Prostate gland (tissue), 2 donors: ENCODE data around the gene NAT9. TPM values are rescaled to one million over a fixed set of nuclear protein-coding genes. Genes with fewer than 3 reads are reported as not detected.
A peak's percentile ranks its signal among the peaks of the same experiment; 100 is the strongest.

Experiments
- DNase-seq: peaks from one replicate; pipeline ENCODE4 v3.0.0-alpha.2; 2019; ENCODE audit warnings: low spot score
- H3K27ac ChIP-seq, 2 donors: fragments of 200-600 bp; sonication (generic); 2 replicates each; pipeline ENCODE4 v1.5.1; 2017 to 2019
- H3K27me3 ChIP-seq: fragments of 200-600 bp; sonication (generic); replicated peaks from 2 replicates; pipeline ENCODE4 v1.5.1; 2019; ENCODE audit not compliant: insufficient read depth
- H3K36me3 ChIP-seq, 2 donors: fragments of 200-600 bp; sonication (generic); 1 replicate in 1 of 2; 2 replicates in 1 of 2; pipeline versions ENCODE4 v1.5.1 to v1.8.1; 2017 to 2019
- H3K4me1 ChIP-seq: fragments of 200-600 bp; sonication (generic); replicated peaks from 2 replicates; pipeline ENCODE4 v1.5.1; 2019
- H3K4me3 ChIP-seq, 2 donors: fragments of 200-600 bp; sonication (generic); 2 replicates each; pipeline ENCODE4 v1.5.1; 2017 to 2019
- H3K9me3 ChIP-seq: fragments of 200-600 bp; sonication (generic); 2 replicates; pipeline ENCODE4 v1.5.1; 2017
- POLR2A ChIP-seq: fragments of 450-650 bp; IDR thresholded peaks from one replicate; pipeline ENCODE4 v1.6.1; 2016; ENCODE audit warnings: antibody characterized with exemption, mild to moderate bottlenecking
- POLR2AphosphoS5 ChIP-seq: sonication (generic); formaldehyde crosslinking; IDR thresholded peaks from one replicate; pipeline ENCODE4 v1.6.1; 2017; ENCODE audit warnings: antibody characterized with exemption
- WGBS: methylation state at CpG from one replicate; pipeline ENCODE4 v1.1.5; 2018; 5-methylcytosine and 5-hydroxymethylcytosine counted together
- intact Hi-C: fragments of 100-400 bp; cut with DNase I; formaldehyde crosslinking; loops from one replicate; pipeline ENCODE4 v1.14.2; 2022
- total RNA-seq, 2 donors: library from RNA; depleted of rRNA; stranded (reverse); fragments of >200 nt; gene quantifications; one replicate each; pipeline ENCODE4 v1.1.0, GENCODE V29; 2016
- TF ChIP-seq, protein P1 (sequence below), 4 experiments: fragments of 200-600 bp in 2 of 4; fragments of 450-650 bp in 2 of 4; sonication (generic) in 2 of 4; IDR thresholded peaks; 1 replicate in 3 of 4; 2 replicates in 1 of 4; pipeline ENCODE4 v1.5.1; 2016 to 2019; ENCODE audit warnings: antibody characterized with exemption in 4 of 4, mild to moderate bottlenecking in 2 of 4, moderate library complexity in 2 of 4

NAT9 gene
- total RNA-seq, 2 donors from 2014 or later, result 29.6 to 49.3 TPM

DNA sequence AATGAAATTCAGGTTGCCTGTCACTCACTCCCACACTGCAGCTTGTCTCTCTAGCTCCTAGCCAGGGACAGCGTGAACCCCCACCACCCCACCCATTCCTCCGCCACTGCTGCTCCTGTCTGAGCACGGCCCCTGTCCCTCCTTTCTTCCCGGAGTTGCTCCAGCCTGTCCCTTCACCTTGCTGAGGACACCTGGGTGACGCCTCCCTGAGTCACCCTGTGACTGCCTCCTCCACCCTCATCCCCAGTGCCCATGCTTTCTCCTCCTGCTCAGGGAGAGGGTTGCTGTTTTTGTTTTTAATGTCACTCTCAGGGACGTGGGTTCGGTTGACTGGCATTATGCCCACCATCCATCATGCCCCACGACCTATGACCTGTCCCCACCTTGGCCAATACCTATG, 25.8 kb upstream of the NAT9 start:
- intact Hi-C loops, result no loop called here
- DNase-seq, result no peak
- H3K9me3 ChIP-seq, result no peaks in the 10 kb centered on the region
- H3K4me1 ChIP-seq, result no peaks in the 10 kb centered on the region
- H3K4me3 ChIP-seq, result no peak overlapping the region
- whole genome bisulfite sequencing, result 61% methylated on average over 8 of the region's 8 CpGs
- TF ChIP-seq POLR2AphosphoS5 (no peak), POLR2A (no peak)
- TF ChIP-seq, protein P1, sequence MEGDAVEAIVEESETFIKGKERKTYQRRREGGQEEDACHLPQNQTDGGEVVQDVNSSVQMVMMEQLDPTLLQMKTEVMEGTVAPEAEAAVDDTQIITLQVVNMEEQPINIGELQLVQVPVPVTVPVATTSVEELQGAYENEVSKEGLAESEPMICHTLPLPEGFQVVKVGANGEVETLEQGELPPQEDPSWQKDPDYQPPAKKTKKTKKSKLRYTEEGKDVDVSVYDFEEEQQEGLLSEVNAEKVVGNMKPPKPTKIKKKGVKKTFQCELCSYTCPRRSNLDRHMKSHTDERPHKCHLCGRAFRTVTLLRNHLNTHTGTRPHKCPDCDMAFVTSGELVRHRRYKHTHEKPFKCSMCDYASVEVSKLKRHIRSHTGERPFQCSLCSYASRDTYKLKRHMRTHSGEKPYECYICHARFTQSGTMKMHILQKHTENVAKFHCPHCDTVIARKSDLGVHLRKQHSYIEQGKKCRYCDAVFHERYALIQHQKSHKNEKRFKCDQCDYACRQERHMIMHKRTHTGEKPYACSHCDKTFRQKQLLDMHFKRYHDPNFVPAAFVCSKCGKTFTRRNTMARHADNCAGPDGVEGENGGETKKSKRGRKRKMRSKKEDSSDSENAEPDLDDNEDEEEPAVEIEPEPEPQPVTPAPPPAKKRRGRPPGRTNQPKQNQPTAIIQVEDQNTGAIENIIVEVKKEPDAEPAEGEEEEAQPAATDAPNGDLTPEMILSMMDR (IDR thresholded peaks at IDR 0.05), result no peak
- H3K27me3 ChIP-seq, result no peaks in the 10 kb centered on the region
- no peaks in the 10 kb centered on the region for H3K36me3 ChIP-seq
- H3K27ac ChIP-seq, result no peak overlapping the region

DNA sequence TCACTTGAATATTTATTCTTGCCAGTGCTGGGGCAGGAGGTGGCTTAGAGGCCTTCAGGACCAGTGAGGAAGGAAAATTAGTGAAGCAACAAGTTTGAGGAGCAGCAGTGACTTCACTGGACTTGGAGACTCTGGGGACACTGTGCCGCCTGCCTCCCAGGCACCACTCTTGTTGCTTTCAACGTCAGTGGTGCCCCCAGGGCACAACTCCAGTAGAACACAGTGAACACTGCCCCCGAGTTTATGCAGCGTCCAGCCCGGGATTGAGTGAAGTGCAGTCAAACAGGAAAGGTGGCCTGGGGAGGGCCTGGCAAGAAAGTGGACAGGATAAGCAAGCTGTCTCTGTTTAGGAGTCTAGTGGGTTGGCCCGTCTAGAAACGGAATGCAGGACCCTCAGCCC, 24.4 kb upstream of the NAT9 start:
- no peaks in the 10 kb centered on the region for H3K27me3 ChIP-seq
- peak; percentile 8 for TF ChIP-seq POLR2AphosphoS5
- TF ChIP-seq POLR2A, result no peak
- TF ChIP-seq, protein P1 (IDR thresholded peaks at IDR 0.05), result no peak
- no peaks in the 10 kb centered on the region for H3K36me3 ChIP-seq
- no peaks in the 10 kb centered on the region for H3K9me3 ChIP-seq
- H3K4me3 ChIP-seq, result no peak overlapping the region
- DNase-seq, result no peak
- no peaks in the 10 kb centered on the region for H3K4me1 ChIP-seq
- H3K27ac ChIP-seq, result peak overlapping the region in 1 of 2 donors; percentile 7
- 68% methylated on average over 7 of the region's 7 CpGs for WGBS
- intact Hi-C loops, result no loop called here

DNA sequence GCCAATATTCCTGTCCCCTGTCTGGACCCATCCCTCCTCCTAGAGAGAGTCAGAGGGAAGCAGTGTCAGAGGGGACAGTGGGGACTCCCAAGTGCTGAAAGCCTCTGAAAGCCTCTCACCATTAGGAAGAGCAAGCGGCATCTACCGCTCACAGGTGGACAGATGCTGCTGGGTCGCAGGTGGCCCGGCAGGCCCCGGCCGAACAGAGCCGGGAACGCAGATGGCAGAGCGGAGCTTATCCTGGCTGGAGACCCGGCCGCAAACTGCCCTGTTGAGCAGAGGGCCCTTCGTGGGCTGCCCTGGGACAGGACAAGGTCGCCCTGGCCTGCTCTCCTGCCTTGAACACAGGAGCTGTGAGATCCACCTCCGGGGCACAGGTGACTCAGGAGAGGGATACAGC, 23.0 kb upstream of the NAT9 start:
- H3K27ac ChIP-seq, result no peak overlapping the region
- DNase-seq, result no peak
- no peaks in the 10 kb centered on the region for H3K9me3 ChIP-seq
- no peaks in the 10 kb centered on the region for H3K36me3 ChIP-seq
- TF ChIP-seq, protein P1 (IDR thresholded peaks at IDR 0.05), result no peak
- TF ChIP-seq POLR2A, result no peak
- TF ChIP-seq POLR2AphosphoS5, result no peak
- no peak overlapping the region for H3K4me3 ChIP-seq
- no peaks in the 10 kb centered on the region for H3K4me1 ChIP-seq
- WGBS, result 93% methylated on average over 14 of the region's 14 CpGs
- no peaks in the 10 kb centered on the region for H3K27me3 ChIP-seq
- intact Hi-C loops, result no loop called here

DNA sequence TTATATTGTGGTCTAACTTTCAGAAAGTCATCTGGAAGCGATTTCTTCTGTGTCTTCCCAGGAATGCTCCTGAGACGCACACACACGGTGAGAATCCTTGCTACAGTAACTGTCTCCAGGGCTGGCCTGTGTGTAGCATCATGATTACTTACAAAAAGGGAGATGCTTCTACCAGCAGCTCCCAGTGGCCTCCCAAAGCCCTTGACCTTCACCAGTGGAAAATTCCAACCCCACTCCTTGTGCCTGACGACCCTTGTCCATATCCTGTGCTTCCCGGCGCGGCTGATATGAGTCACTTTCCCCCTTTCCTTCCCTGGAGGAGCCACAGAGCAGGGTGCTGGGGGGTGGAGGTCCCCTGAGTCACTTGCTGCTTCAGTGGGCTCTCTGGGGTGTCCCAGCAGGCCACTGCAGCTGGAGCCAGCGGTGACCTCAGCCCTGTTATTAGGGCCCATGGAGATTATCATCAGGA, 22.1 kb upstream of the NAT9 start:
- intact Hi-C loops, result no loop called here
- no peaks in the 10 kb centered on the region for H3K36me3 ChIP-seq
- no peaks in the 10 kb centered on the region for H3K9me3 ChIP-seq

DNA sequence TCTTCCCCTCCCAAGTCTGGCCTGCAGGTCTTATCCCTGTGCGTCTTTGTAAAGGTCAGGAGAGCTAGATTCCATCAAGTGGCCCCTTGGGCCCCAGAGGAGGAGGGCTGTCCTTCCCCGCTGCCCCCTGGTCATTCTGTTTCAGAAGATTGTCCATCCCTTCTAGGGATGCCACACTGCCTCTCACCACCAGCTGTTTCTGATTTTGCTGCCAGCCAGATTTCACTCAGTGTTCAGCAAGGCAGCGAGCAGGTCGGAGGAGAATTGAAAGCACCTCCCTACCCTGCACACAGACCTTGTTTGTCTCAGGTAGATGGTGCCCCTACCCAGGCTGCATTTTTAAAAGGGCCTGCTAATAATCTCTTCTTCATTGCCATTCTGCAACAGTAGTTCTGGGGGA, 21.7 kb upstream of the NAT9 start:
- TF ChIP-seq, protein P1 (IDR thresholded peaks at IDR 0.05), result no peak
- TF ChIP-seq POLR2A, result no peak
- no peak for TF ChIP-seq POLR2AphosphoS5
- 95% methylated on average over 4 of the region's 4 CpGs for WGBS
- intact Hi-C loops, result no loop called here
- Histone ChIP-seq H3K9me3 (no peaks in the 10 kb centered on the region), H3K4me1 (no peaks in the 10 kb centered on the region), H3K27me3 (no peaks in the 10 kb centered on the region), H3K4me3 (no peak overlapping the region), H3K27ac (no peak overlapping the region), H3K36me3 (no peaks in the 10 kb centered on the region)
- no peak for DNase-seq

More for the DNA sequence above, 22.1 kb upstream of the NAT9 start:
- no peaks in the 10 kb centered on the region for H3K27me3 ChIP-seq
- H3K4me3 ChIP-seq, result no peak overlapping the region
- no peak for TF ChIP-seq POLR2AphosphoS5
- WGBS, result 84% methylated on average over 8 of the region's 8 CpGs
- no peak overlapping the region for H3K27ac ChIP-seq
- H3K4me1 ChIP-seq, result no peaks in the 10 kb centered on the region
- no peak for DNase-seq
